Fibroblast of peridontal ligament (primary cell): Measurements from ENCODE around the gene RMDN3.

Source experiments
- DNase-seq: peaks from one replicate; pipeline ENCODE4 v3.0.0-alpha.2; 2010; ENCODE audit errors: extremely low read depth

The RMDN3 gene

GRCh38 chr15:40773496-40773895, 18.4 kb upstream of the RMDN3 start:
- DNase-seq: no peak

- no peak for DNase-seq
Measured at GRCh38 chr15:40772014-40772413, 17.0 kb upstream of the RMDN3 start.

- no peak for DNase-seq
Measured at GRCh38 chr15:40771242-40771641, 16.2 kb upstream of the RMDN3 start.

- no peak for DNase-seq
Measured at GRCh38 chr15:40770147-40770721, 15.2 kb upstream of the RMDN3 start.

GRCh38 chr15:40769274-40770146, 14.5 kb upstream of the RMDN3 start, which contains the start of gene C15orf62:
TSS of gene C15orf62 (plus strand) at chr15:40769980. CDS start at chr15:40770496, 516 bp downstream.
- no peak for DNase-seq

- DNase-seq: no peak
Measured at GRCh38 chr15:40768521-40769273, 13.6 kb upstream of the RMDN3 start.

GRCh38 chr15:40767838-40768500, 12.9 kb upstream of the RMDN3 start:
- no peak for DNase-seq

GRCh38 chr15:40766906-40767837, 12.1 kb upstream of the RMDN3 start:
- no peak for DNase-seq

- DNase-seq: no peak
Measured at GRCh38 chr15:40766194-40766815, 11.3 kb upstream of the RMDN3 start.

GRCh38 chr15:40764629-40765103, 9.6 kb upstream of the RMDN3 start:
- no peak for DNase-seq

- peak; percentile 35 for DNase-seq
Measured at GRCh38 chr15:40763801-40764628, 9.0 kb upstream of the RMDN3 start, which contains the start of gene GCHFR. TSS of gene GCHFR (plus strand) at chr15:40764068. CDS start at chr15:40764181, 113 bp downstream.

- no peak for DNase-seq
Measured at GRCh38 chr15:40762919-40763800, 8.1 kb upstream of the RMDN3 start.

GRCh38 chr15:40759961-40760360, 4.9 kb upstream of the RMDN3 start:
- DNase-seq: no peak

GRCh38 chr15:40756938-40757337, 1.9 kb upstream of the RMDN3 start:
- no peak for DNase-seq

- DNase-seq: no peak
Measured at GRCh38 chr15:40755812-40756208, 756 bp upstream of the RMDN3 start.

- peak; percentile 6 for DNase-seq
Measured at GRCh38 chr15:40754574-40754882, 526 bp downstream of the RMDN3 start.

GRCh38 chr15:40751745-40752144, 3.3 kb downstream of the RMDN3 start:
- no peak for DNase-seq

GRCh38 chr15:40750885-40751284, 4.2 kb downstream of the RMDN3 start:
- DNase-seq: no peak
